Measurements from ENCODE around the gene EPSTI1. TPM values are rescaled to one million over a fixed set of nuclear protein-coding genes. Genes with fewer than 3 reads are reported as not detected.

Gene EPSTI1
- polyA plus RNA-seq, 1 donor from 2014 or later, result not detected

GRCh38 chr13:43031881-43032280, 39.8 kb upstream of the EPSTI1 start:
- H3K9me3 ChIP-seq (ENCODE audit: low read length), result no peaks in the 10 kb centered on the region
- no peak overlapping the region for H3K4me3 ChIP-seq (ENCODE audit: low read length)
- H3K27ac ChIP-seq (ENCODE audit: low read length), result no peak overlapping the region
- H3K36me3 ChIP-seq (ENCODE audit: insufficient read depth, low read length), result no peaks in the 10 kb centered on the region
- no peaks in the 10 kb centered on the region for H3K9me2 ChIP-seq (ENCODE audit: insufficient read depth, low read length)
- no peaks in the 10 kb centered on the region for H3F3A ChIP-seq (ENCODE audit: insufficient read depth, low read length, poor library complexity, severe bottlenecking)
- no peak overlapping the region for H3K9ac ChIP-seq (ENCODE audit: low read length)
- H2AFZ ChIP-seq (ENCODE audit: low read depth, low read length), result no peak overlapping the region
- no peaks in the 10 kb centered on the region for H3K79me2 ChIP-seq (replicated peaks; ENCODE audit: insufficient read depth, low read length)
- H3K4me2 ChIP-seq (ENCODE audit: low read length), result no peak overlapping the region
- no peak for TF ChIP-seq RAD21 (conservative IDR thresholded peaks at IDR 0.05)
- TF ChIP-seq EP300 (conservative IDR thresholded peaks at IDR 0.05; ENCODE audit: poor library complexity, severe bottlenecking), result no peak
- no peak for TF ChIP-seq CTCF (IDR thresholded peaks at IDR 0.05; ENCODE audit: poor library complexity, severe bottlenecking)
- no peak for TF ChIP-seq EZH2 (IDR thresholded peaks at IDR 0.05; ENCODE audit: borderline replicate concordance, insufficient read depth, low read length, poor library complexity, severe bottlenecking)
- no peak for TF ChIP-seq MXI1 (conservative IDR thresholded peaks at IDR 0.05; ENCODE audit: poor library complexity, severe bottlenecking)
- no peak for TF ChIP-seq SMC3 (conservative IDR thresholded peaks at IDR 0.05; ENCODE audit: poor library complexity)
- TF ChIP-seq TAF1 (IDR thresholded peaks at IDR 0.05; ENCODE audit: low read depth), result no peak
- no peak for TF ChIP-seq POLR2AphosphoS5 (IDR thresholded peaks at IDR 0.05)
- TF ChIP-seq REST (IDR thresholded peaks at IDR 0.05; ENCODE audit: borderline replicate concordance), result no peak
- H4K20me1 ChIP-seq (ENCODE audit: insufficient read depth), result no peaks in the 10 kb centered on the region
- H3K27me3 ChIP-seq (ENCODE audit: insufficient read depth, low read depth, low read length), result no peaks in the 10 kb centered on the region

DNA sequence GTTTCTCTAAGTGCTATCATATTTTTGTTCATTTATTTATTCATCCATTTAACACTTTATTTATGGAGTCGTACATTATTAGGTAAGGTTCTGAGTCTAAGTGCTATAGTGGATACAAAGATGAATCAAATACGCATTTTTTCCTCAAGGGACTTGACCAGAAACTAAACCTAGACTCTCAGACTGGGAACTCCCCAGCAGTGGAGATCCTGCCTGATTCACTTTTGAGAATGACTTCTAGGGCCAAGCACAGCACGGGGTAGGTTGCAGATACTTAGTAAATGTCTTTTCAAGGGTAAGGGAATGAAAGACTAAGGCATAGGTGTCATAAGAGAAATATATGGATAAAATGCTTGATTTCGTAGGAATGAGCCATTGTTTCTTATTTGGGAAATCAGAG, 38.5 kb upstream of the EPSTI1 start:
- no peaks in the 10 kb centered on the region for H4K20me1 ChIP-seq (ENCODE audit: insufficient read depth)
- no peak overlapping the region for H3K27ac ChIP-seq (ENCODE audit: low read length)
- TF ChIP-seq TAF1 (IDR thresholded peaks at IDR 0.05; ENCODE audit: low read depth) (no peak), MXI1 (conservative IDR thresholded peaks at IDR 0.05; ENCODE audit: poor library complexity, severe bottlenecking) (no peak), EP300 (conservative IDR thresholded peaks at IDR 0.05; ENCODE audit: poor library complexity, severe bottlenecking) (no peak), REST (IDR thresholded peaks at IDR 0.05; ENCODE audit: borderline replicate concordance) (no peak), EZH2 (IDR thresholded peaks at IDR 0.05; ENCODE audit: borderline replicate concordance, insufficient read depth, low read length, poor library complexity, severe bottlenecking) (no peak), RAD21 (conservative IDR thresholded peaks at IDR 0.05) (no peak), SMC3 (conservative IDR thresholded peaks at IDR 0.05; ENCODE audit: poor library complexity) (no peak), POLR2AphosphoS5 (IDR thresholded peaks at IDR 0.05) (no peak), CTCF (IDR thresholded peaks at IDR 0.05; ENCODE audit: poor library complexity, severe bottlenecking) (no peak)
- H3K4me2 ChIP-seq (ENCODE audit: low read length), result no peak overlapping the region
- no peak overlapping the region for H2AFZ ChIP-seq (ENCODE audit: low read depth, low read length)
- H3K4me3 ChIP-seq (ENCODE audit: low read length), result no peak overlapping the region
- no peaks in the 10 kb centered on the region for H3K9me3 ChIP-seq (ENCODE audit: low read length)
- no peaks in the 10 kb centered on the region for H3K27me3 ChIP-seq (ENCODE audit: insufficient read depth, low read depth, low read length)
- H3F3A ChIP-seq (ENCODE audit: insufficient read depth, low read length, poor library complexity, severe bottlenecking), result no peaks in the 10 kb centered on the region
- no peaks in the 10 kb centered on the region for H3K9me2 ChIP-seq (ENCODE audit: insufficient read depth, low read length)
- no peak overlapping the region for H3K9ac ChIP-seq (ENCODE audit: low read length)
- H3K36me3 ChIP-seq (ENCODE audit: insufficient read depth, low read length), result no peaks in the 10 kb centered on the region
- no peaks in the 10 kb centered on the region for H3K79me2 ChIP-seq (replicated peaks; ENCODE audit: insufficient read depth, low read length)
